ENCODE data around the gene WNT9B.

WNT9B gene, protein sequence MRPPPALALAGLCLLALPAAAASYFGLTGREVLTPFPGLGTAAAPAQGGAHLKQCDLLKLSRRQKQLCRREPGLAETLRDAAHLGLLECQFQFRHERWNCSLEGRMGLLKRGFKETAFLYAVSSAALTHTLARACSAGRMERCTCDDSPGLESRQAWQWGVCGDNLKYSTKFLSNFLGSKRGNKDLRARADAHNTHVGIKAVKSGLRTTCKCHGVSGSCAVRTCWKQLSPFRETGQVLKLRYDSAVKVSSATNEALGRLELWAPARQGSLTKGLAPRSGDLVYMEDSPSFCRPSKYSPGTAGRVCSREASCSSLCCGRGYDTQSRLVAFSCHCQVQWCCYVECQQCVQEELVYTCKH

GRCh38 chr17:46851029-46851741, at the start of gene WNT9B:
Gene WNT9B, plus strand, starts transcription at chr17:46851583. Its CDS starts 56 bp downstream, at chr17:46851639.
- no peak for DNase-seq (ENCODE audit: low read depth)

- no peak for DNase-seq (ENCODE audit: low read depth)
Observed at GRCh38 chr17:46802800-46803199, 48.6 kb upstream of the WNT9B start.

DNA sequence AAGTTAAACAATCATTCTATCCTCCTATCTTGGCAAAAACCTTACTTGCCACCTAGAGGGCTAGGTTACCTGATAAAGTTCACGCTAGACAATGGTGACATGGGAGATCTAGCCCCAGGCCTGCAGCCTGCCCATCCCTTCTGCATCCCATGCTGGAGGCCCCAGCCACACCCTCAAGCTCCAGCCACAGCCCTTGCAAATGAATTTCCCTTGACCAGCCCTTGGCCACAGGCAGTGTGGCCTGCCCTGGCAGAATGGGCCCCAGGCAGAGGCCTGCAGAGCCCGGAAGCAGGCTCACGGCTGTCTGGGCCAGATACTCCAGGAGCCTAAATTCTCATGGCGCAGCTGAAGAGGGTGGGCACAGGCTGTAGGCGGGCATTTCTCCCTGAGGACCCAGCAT, 47.8 kb upstream of the WNT9B start:
- DNase-seq (ENCODE audit: low read depth) = no peak

DNA sequence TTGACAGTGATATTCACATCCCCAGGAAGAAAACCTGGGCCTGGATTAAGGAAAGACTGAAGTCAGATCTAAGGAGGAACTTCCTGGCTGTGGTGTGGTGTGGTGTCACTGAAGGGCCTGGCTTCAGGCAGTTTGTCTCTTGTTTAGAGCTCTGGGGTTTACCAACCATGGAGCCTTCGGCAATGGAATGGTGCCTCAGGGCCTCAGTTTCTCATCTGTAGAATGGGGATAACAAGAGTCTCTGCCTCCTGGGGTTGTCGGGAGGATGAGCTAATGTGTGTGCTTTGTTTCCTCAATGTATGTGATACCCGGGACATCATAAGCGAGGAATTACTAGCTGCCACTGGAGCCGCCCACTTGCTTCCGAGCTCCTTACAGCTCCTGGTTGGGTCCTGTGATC, 45.6 kb upstream of the WNT9B start:
- DNase-seq (ENCODE audit: low read depth) = no peak

- DNase-seq (ENCODE audit: low read depth) = no peak
Observed at GRCh38 chr17:46809110-46809571, 42.2 kb upstream of the WNT9B start.

DNA sequence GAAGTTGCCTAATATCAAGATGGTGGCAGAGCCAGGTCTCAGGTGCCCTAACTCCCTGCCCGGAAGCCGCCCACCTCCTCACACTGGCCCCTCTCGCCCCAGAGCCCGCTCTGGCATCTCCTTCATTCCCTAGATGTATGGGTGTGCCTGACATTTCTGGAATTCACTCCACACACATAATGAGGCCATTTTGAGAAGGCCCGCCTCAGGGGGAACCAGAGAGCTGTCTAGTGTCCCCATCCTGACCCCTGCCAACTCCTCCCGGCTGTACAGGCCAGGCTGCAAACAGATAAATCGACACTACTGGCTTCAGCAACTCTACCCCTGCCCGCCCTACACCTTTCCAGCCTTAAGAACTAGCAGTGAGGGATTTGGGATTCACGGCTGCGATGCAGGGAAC, 40.5 kb upstream of the WNT9B start:
- no peak for DNase-seq (ENCODE audit: low read depth)

DNA sequence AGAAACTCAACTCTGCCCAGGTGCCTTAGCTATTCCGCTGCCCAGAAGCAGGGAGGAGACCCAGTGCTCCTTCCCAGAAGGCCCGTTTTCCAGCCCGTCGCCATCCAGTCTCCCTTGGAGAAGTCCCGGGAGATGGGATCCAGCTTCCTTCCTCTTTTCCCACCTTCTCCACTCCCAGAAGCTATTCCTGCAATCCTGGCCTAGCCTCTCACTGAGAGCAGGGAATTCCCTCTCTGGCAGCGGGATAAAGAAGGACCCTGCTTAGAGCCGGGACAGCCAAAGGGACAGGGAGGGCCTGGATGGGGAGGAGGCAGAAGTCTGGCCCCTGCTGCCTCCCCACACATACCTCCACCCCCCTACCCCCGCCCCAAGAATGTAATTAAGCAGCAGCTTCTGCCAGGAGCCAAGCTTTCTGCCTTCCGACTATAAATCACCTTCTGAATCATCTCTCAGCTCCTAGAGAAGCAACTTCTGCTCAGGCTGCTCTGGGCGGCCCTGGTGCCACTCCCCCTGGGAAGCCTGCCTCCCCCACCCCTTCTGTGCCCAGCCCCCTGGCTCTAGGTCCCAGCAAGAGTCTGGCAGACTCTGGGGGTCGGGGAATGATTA, 39.3 kb upstream of the WNT9B start:
- peak; percentile 86 for DNase-seq (ENCODE audit: low read depth)

DNA sequence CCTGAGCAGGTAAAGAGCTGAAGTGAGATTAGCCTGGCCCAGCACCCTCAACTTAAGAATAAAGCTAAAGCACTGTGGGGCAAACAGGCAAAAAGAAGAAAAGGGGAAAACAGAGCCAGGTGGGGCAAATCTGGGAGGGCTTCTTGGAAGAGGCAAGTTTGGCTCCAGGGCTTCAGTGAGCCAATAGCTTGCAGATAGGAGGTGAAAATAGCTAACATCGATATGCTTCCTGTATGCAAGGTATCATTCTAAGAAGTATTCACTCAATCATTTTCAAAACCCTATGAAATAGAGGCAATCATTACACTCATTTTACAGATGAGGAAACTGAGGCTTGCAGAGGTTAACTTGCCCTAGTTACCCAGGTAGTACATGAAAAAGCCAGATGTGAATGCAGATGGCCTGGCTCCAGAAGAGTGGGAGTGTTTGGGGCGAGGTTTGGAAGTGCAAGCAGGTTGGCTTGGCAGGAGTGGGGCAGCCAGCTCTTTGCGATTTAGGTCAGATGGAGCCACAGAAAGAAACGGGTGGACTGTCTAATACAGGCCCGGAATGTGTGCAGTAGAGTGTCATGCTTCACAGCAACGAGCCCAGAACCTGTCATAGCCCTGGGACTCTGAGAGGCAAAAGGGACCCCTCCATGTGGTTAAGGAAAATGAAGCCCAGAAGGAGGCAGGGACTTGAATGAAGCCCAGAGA, 38.6 kb upstream of the WNT9B start:
- DNase-seq (ENCODE audit: low read depth) = no peak

- no peak for DNase-seq (ENCODE audit: low read depth)
Observed at GRCh38 chr17:46813920-46814319, 37.5 kb upstream of the WNT9B start.

DNA sequence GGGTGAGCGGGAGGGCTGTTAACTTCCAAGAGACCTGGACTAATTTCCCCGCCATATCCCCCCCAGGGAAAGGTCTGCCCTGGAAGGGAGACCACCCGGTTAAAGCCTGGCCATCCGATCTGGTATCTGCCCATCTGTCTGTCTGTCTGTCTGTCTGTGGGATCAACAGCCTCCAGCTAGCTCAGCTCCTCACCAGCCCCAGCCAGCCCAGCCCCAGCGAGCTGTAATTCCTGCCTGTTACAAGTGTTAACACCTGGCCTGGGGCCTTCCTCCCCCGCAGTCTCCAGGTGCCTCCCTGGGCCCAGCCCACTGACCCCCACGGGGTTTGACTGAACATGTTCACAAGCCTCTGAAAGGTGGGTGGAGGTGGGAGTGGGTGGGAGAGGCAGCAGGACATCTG, 36.9 kb upstream of the WNT9B start:
- no peak for DNase-seq (ENCODE audit: low read depth)

DNA sequence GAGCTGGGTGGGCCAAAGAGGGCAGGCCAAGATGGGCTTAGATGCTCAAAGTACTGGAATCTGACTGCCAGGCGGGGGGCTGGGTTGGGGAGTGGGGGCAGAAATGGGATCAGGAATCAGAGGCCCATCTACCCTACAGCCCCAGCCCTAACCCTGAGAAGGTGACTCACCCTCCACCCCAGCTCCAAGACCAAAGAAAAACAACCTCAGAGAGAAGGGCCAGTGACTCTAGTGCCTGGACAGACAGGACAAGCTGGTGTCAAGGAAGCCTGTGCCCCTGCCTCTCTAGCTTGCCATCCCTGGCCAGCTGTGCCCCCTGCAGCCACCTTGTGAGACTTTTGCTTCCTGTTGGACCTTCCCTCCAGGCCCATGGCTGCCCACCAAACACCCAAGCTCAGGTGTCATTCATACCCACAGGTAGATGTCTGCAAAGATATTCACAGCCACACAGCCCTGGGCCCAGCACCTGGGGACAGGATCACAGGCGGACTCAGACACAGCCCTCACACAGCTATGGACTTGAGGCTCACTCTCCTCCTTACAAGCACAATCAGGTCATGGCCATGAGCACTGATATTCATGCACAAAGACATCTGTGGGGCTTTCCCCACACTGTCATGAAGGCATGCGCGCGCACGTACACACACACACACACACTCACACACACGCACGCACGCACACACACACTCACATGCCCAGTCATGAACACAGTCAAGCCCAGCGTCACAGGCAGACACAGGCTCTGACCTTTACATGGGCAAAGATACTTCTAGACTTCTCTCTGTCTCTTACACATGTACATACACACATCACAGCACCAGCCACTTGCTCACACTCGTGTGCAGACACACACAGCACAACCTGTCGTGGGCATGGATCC, 35.7 kb upstream of the WNT9B start:
- no peak for DNase-seq (ENCODE audit: low read depth)

- DNase-seq (ENCODE audit: low read depth) = no peak
Observed at GRCh38 chr17:46817151-46817900, 34.1 kb upstream of the WNT9B start.

- no peak for DNase-seq (ENCODE audit: low read depth)
Observed at GRCh38 chr17:46817901-46818209, 33.5 kb upstream of the WNT9B start.

DNA sequence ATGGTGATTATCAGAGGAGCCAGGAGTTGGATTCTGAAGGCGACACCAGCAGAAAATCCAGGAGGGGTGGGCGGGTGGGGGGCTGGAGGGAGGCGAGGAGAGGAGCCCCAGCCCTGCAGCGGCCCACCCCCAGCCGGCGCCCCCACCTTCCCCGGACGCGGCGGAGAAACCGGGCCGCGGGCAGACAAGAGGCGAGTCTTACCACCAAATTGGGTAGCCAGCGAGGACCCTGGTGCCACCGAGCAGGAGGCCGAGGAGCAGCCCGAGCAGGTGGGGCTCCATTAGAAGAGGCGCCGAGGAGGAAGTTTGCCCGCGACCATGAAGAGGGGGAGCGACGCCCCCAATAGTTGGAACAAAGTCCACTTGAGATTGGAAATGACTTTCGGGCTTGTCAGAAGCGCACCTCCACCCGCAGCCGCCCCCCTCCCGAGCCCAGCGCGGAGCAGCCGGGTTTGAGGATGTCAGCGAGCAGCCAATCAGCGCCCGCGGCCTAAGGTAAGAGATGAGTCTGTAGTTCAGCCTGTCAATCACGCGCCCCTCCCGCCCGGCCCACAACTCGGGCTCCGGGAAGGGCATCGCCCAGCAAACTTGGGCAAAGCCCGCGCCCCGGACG, 33.0 kb upstream of the WNT9B start, which contains the start of gene WNT3:
TSS of gene WNT3 (minus strand) at position 377 of the 613 bp plus-strand sequence. CDS start at position 282, 95 bp downstream.
- DNase-seq (ENCODE audit: low read depth) = no peak

DNA sequence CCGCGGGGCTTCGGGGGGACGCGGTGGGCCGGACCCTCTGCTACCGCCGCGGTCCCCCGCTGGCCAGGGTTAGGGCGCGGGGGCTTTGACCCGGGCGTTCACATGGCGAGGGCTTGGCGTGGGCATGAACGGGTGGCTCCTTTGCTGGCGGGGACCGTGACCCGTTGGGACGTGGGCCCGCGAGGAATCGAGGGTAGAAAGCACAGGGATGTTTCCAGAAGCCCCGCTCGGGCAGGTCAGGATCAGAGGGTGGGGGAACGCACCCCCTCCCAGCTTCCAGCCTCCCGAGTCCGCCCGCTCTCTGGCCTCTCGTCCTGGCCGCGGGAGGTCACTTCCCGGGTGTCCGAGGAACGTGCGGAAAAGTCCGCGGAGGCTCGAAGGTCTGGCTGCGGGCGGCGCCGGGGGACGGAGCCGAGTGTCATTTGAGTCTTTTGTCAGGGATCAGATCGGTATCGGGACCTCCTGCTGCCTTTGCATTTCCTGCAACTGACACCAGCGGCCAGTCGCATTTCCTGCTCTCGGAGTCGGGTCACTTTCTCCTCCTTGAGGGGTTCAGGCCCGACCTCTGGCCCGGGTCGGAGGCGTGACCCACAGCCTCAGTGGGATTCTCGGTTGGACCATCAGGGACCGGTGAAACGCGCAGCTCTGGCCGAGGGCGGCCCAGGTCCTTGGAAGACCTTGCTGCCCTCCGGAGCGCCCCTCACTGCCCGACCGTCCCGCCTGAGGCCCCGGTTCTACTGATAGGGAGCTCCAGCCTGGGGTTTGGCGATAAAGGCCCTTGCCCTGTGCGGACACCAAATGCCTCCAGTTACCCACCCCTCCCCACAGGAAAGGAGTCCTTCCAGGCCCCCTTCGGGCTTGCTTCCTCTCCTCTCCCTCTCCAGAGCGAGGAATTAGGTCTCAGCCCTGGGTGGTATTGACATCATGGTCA, 32.2 kb upstream of the WNT9B start:
- DNase-seq (ENCODE audit: low read depth) = no peak

DNA sequence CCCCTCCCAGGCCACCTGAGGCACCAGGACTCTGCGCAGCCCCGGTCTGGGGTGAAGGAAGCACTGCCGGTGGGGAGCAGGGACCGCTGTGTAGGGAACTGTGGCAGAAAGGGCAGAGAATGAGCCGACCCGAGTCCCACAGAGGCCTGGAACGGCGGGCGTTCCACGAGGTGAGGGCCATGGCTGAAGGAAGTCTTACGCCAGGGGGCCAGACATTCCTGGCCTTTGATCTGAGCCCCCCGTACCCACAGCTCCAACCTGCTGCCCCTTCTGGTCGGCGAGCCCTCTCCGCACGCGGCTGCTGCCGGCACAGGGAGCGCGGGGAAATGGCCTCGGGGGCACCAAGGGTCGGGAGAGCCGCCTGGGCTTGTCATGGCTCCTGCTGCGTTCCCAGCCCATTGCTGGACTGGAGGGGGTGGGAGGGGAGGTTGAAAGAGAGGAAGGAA, 31.5 kb upstream of the WNT9B start:
- DNase-seq (ENCODE audit: low read depth) = no peak

DNA sequence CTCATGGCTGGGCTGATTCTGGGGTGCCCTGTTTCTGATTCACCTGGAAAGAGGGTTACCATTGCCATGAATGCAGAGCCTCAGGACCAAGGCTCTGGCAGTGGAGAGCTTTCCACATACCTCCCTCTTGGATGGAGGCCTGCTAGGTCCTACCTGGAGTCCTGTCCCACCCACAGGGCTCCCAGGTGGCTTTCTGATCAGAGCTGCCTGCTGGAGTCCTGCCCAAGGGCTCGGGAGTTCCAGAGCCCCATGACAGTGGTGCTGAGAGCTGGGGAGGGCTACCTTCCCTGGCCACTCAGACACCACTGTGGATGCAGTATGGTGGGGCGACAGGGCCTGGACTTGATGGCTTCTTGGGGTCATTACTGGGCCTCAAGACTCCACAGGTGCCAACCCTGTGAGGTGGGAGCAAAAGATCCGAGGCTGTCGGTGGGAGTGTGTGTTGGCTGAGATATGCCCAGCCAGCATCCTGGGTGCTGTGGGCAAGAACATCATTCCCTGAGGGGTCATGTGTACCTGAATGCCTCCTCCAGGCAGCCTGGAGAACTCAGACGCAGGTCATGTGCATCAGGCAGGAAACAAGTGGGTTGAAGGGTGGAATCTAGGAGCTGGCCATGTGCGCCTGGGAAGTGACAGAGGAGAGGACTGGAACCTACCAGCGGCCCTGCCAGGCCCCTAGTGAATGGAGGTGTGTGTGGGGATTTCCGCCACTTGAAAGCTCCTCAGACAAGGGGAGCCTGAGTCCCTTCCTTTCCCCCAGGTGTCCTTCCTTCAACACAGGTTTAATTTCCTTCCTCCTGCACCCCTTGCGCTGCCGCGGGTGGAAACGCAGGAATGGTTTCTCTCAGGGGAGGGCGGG, 30.6 kb upstream of the WNT9B start:
- DNase-seq (ENCODE audit: low read depth) = no peak

Measured in amniotic epithelial cell (primary cell).